Peyer's patch (tissue), 4 donors: Measurements from ENCODE around the gene STX1B.

ENCODE experiments used
- CTCF ChIP-seq, 6 experiments: fragments of 450-650 bp in 4 of 6; fragments of 200-600 bp in 2 of 6; sonication (generic) in 1 of 6; IDR thresholded peaks; one replicate each; pipeline ENCODE4 v1.5.1; 2017 to 2019; ENCODE audit warnings: antibody characterized with exemption in 6 of 6, mild to moderate bottlenecking in 3 of 6, moderate library complexity in 1 of 6
- POLR2A ChIP-seq, 2 donors: fragments of 450-650 bp; IDR thresholded peaks; one replicate each; pipeline ENCODE4 v1.5.1; 2017; ENCODE audit warnings: antibody characterized with exemption in 2 of 2, mild to moderate bottlenecking in 2 of 2, moderate library complexity in 2 of 2

GRCh38 chr16:30992931-30993816 is 17.3 kb downstream of the STX1B start:
- TF ChIP-seq CTCF (IDR thresholded peaks at IDR 0.05), result no peak
- TF ChIP-seq POLR2A (IDR thresholded peaks at IDR 0.05), result no peak
